Fibroblast of upper back skin (primary cell): ENCODE results near the gene IFT43.
A peak's percentile ranks its signal among the peaks of the same experiment; 100 is the strongest.

ENCODE experiments used
- DNase-seq: peaks from one replicate; pipeline ENCODE4 v3.0.0-alpha.2; 2013

IFT43 gene

DNA sequence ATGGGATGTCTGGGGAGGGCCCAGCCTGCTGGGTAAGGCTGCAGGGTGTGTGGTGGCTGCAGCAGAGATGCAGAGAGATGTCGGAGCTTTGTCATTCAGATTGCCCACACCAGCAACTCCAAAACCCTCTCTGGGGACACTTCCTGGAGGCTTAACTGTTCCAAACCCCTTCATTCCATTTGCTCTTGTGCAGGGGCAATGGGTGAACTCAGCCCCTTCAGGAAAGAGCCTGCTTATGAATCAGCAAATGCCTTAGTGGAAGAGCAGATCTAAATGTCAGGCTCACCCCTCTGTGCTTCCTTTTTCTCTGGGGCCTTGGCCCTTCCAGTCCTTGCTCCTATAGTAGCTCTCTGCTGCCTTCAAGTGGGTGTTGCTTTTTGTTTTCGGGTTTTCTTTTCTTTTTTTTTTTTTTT, 129.5 kb downstream of the IFT43 start:
- DNase-seq, result no peak

- DNase-seq, result no peak
These were observed 132.4 kb downstream of the IFT43 start for GRCh38 chr14:76117789-76118484.

DNA sequence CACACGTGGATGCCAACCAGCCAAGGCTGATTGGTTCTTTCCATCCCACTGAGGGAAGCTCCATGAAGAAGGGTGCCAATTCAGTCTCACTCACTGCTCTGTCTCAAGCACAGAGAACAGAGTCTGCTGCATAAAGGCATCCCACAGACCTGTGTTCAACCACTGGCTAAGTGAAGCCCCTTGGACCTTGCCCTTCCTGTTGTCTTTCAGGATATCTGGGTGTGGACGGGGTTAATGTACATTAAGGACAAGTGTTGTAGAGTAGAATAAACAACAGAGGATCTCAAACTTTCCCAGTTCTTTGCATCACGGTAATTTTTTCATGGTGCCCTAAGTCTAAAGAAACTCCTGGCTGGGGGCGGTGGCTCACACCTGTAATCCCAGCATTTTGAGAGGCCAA, 133.0 kb downstream of the IFT43 start:
- DNase-seq, result no peak

DNA sequence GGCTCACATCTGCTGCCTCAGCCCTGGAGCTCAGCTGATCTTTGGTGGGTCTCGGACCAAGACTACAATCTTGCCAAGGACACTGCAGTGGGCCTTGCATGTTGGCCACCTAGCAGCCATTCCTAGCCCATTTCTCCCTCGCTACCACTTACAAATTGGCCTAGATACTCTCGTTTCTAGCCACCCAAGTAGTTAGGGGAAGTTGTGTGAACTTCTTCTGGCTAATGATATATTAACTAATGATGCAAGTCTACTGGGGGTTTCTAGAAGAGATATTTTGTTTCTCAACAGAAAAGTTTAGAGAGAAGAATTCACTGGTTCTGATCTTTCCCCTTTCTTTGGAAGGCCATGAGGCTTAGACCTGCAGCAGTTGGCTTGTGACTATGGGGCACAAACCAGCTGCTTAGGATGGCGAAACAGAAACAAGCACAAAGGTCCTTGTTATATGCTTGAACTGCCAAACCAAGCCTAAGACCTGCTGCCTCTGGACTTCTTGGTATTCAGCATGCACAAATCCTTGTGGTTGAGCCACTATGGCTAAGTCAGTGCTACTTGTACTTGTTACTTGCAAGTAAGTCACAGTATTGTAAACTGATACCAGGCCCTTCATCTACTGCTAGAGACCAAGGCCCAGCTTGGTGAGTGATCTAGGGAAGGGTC, 135.7 kb downstream of the IFT43 start:
- DNase-seq, result no peak

- DNase-seq, result no peak
These were observed 138.1 kb downstream of the IFT43 start for GRCh38 chr14:76123426-76124225.

- no peak for DNase-seq
These were observed 139.9 kb downstream of the IFT43 start for GRCh38 chr14:76125511-76125910.

DNA sequence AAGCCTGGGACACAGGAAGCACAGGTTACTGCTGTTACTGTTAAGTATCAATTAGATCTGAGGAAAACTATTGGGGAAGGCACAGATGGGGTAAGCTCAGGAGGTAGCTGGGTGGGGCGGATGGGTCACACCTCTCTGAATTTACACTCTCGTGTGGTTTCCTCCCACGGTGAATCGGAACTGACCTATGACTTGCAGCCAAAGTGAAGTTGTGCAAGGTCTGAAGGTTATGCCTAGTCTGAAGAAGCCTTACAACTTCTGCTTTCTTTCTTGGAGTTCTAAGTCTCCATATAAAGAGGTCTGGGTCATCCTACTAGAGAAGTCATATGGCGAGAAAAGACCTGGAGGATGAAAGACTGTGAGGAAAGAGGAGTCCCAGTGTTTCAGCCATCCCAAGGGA, 140.5 kb downstream of the IFT43 start:
- no peak for DNase-seq

DNA sequence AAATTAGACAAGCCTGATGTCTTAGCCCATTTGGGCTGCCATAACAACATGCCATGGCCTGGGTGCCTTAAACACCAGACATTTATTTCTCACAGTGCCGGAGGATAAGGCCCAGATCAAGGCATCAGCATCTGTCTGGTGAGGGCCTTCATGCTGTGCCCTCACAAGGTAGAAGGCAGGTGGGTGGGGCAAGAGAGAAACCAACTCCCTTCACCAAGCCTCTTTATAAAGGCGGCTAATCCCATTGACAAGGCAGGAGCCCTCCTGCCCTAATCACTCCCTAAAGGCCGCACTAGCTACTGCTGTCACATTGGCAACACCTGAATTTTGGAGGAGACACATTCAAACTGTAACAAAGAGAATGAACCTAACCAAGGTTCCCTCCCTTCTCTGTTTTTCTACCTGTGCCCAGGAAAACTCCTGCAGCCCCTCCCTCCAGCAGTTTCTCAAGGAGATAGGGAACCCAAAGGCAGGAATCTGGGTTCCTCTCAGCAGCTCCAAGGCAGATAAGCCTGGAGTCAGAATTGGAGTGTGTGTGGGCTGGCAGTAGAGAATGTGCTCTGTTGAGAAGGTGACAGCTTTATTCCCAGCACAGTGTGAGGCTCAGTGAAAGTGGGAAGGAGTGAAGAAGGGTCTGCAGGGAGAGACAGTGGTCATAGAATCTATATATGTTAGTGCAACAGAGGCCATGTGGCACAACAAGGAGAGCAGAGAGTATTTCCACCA, 144.5 kb downstream of the IFT43 start:
- no peak for DNase-seq

DNA sequence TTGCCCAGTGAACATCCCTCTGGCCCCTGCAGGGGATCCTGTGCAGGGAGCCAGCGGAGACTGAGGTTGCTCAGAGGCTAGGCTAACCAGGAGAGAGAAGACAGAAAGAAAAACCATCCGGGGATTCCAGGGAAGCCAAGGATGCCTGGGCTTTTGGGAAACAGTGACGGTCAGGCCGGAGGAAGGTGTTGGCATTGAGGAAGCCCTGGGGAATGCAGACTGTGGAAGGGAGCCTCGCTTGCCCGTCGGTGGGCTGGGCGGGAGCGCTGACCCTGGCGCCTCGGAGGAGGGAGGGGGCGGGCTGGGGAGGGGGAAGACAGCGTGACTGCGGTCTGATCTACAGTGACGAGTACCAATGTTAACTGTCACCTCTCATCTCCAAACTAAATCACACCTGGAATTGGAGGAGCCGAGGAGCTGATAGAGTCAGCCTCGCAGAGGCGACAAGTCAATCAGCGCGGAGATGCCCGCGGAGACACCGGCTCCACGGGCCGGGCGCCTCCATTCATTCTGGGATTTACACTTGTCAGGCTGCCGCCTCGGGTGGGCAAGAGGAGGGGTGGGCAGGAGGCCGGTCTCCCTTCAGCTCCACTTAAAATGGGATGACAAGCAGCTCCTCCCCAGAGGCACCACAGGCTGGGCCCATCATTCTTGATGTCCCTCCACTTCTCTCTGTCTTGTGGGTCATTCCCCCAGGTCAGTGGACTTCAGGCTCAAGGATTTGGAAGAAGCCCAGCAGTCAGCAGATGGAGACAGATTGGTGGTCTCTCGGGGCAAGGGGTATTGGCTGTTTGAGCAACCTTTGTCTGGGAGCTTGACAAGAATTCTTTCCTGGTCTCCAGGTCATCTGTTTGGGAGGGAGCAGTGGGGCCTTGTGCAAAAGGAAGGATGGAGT, 145.8 kb downstream of the IFT43 start:
- DNase-seq, result no peak

GRCh38 chr14:76133103-76133502, 147.5 kb downstream of the IFT43 start:
- peak; percentile 19 for DNase-seq
